ENCODE data around the gene EZH1.

GRCh38 chr17:42787266-42787665 lies 42.4 kb upstream of the EZH1 start:
- TF ChIP-seq CTCF (IDR thresholded peaks at IDR 0.05) (no peak), POLR2A (IDR thresholded peaks at IDR 0.05) (no peak)
